Tibial nerve (tissue), 4 donors: Measurements from ENCODE around the gene BCCIP. TPM values are rescaled to one million over a fixed set of nuclear protein-coding genes. Genes with fewer than 3 reads are reported as not detected.

Source experiments
- DNase-seq, 2 donors: peaks; one replicate each; pipeline ENCODE4 v3.0.0-alpha.2; 2019; ENCODE audit warnings: low spot score in 2 of 2
- H3K27ac ChIP-seq, 4 donors: fragments of 200-600 bp; sonication (generic) in 3 of 4; one replicate each; pipeline ENCODE4 v1.5.1; 2017 to 2019; ENCODE audit warnings: mild to moderate bottlenecking in 1 of 4
- H3K27me3 ChIP-seq, 2 donors: fragments of 200-600 bp; sonication (generic) in 1 of 2; one replicate each; pipeline versions ENCODE4 v1.5.1 to v1.6.0; 2017 to 2019
- H3K36me3 ChIP-seq, 3 donors: fragments of 200-600 bp; sonication (generic); one replicate each; pipeline ENCODE4 v1.5.1; 2018 to 2019
- H3K4me1 ChIP-seq, 4 donors: fragments of 200-600 bp; sonication (generic) in 3 of 4; one replicate each; pipeline ENCODE4 v1.5.1; 2017 to 2019
- H3K4me3 ChIP-seq, 4 donors: fragments of 200-600 bp; sonication (generic) in 3 of 4; one replicate each; pipeline ENCODE4 v1.5.1; 2017 to 2019; ENCODE audit warnings: mild to moderate bottlenecking in 1 of 4, moderate library complexity in 1 of 4
- H3K9me3 ChIP-seq, 4 donors: fragments of 200-600 bp; sonication (generic) in 3 of 4; one replicate each; pipeline ENCODE4 v1.5.1; 2017 to 2019
- EP300 ChIP-seq, 2 donors: sonication (generic); formaldehyde crosslinking; IDR thresholded peaks; one replicate each; pipeline ENCODE4 v1.6.1; 2017; ENCODE audit warnings: antibody characterized with exemption in 2 of 2, mild to moderate bottlenecking in 1 of 2
- POLR2A ChIP-seq, 2 donors: fragments of 450-650 bp; IDR thresholded peaks; one replicate each; pipeline ENCODE4 v1.6.1; 2017; ENCODE audit warnings: antibody characterized with exemption in 2 of 2, mild to moderate bottlenecking in 2 of 2, moderate library complexity in 2 of 2
- WGBS, 2 donors: methylation state at CpG; one replicate each; pipeline ENCODE4 v1.1.5; 2018; 5-methylcytosine and 5-hydroxymethylcytosine counted together
- total RNA-seq, 4 donors: library from RNA; depleted of rRNA; stranded (reverse); fragments of >200 nt; gene quantifications; one replicate each; pipeline ENCODE4 v1.1.0, GENCODE V29; 2016
- TF ChIP-seq, protein P1 (sequence below), 5 experiments: fragments of 200-600 bp in 3 of 5; fragments of 450-650 bp in 2 of 5; sonication (generic) in 3 of 5; IDR thresholded peaks; one replicate each; pipeline ENCODE4 v1.5.1; 2016 to 2019; ENCODE audit warnings: antibody characterized with exemption in 5 of 5, mild to moderate bottlenecking in 3 of 5, moderate library complexity in 2 of 5

The BCCIP gene
- total RNA-seq, 4 donors from 2014 or later = 22.0 to 40.0 (median 33.6) TPM

DNA sequence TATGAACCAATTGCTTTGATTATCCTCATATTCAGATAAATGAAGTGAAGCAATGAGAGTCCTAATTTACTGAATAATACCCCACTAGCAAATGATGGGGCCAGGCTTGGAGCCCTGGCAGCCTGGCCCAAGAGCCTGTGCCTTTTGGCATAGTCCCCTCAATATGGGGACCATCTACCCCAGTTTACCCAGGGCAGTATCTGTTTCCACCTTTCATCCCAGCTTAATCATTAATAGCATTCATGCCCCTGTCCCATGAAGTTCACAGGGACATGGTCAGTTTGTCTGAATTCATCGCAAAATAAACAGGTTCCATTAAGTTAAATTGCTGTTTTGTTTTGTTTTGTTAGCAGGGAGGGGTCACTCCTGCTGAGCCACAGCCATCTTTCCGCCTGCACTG lies 25.5 kb downstream of the BCCIP start:
- no peaks in the 10 kb centered on the region for H3K9me3 ChIP-seq
- peaks cover 0 to 70% (median 0%) of the 10 kb centered on the region in 3 donors for H3K36me3 ChIP-seq
- H3K27me3 ChIP-seq = no peaks in the 10 kb centered on the region
- H3K4me3 ChIP-seq = no peak overlapping the region
- WGBS, 2 donors = 83 to 100% methylated on average over 2 of the region's 2 CpGs
- DNase-seq = no peak
- peaks cover 0 to 15% (median 0%) of the 10 kb centered on the region in 4 donors for H3K4me1 ChIP-seq
- TF ChIP-seq, protein P1, sequence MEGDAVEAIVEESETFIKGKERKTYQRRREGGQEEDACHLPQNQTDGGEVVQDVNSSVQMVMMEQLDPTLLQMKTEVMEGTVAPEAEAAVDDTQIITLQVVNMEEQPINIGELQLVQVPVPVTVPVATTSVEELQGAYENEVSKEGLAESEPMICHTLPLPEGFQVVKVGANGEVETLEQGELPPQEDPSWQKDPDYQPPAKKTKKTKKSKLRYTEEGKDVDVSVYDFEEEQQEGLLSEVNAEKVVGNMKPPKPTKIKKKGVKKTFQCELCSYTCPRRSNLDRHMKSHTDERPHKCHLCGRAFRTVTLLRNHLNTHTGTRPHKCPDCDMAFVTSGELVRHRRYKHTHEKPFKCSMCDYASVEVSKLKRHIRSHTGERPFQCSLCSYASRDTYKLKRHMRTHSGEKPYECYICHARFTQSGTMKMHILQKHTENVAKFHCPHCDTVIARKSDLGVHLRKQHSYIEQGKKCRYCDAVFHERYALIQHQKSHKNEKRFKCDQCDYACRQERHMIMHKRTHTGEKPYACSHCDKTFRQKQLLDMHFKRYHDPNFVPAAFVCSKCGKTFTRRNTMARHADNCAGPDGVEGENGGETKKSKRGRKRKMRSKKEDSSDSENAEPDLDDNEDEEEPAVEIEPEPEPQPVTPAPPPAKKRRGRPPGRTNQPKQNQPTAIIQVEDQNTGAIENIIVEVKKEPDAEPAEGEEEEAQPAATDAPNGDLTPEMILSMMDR (IDR thresholded peaks at IDR 0.05) = no peak
- TF ChIP-seq POLR2A (IDR thresholded peaks at IDR 0.05) = no peak
- TF ChIP-seq EP300 (IDR thresholded peaks at IDR 0.05) = no peak
- H3K27ac ChIP-seq = no peak overlapping the region

DNA sequence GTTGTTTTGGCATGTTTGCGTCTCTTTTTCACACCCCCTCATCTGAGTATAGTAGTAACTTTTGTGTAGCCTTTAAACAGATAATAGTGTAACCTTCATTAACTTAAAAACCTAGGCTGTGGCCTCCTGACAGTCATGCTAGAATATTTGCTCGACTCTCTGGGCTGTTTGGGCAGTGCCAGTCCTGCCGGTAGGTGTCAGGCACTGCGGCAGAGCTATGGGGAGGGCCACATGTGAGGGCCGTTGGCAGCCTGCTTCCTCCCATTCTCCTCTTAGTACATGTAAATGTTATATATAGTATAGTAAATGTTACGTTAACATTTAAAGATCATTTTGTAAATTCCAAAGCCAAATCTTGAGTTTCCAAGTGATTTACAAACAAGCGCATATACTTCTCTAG lies 26.1 kb downstream of the BCCIP start:
- Histone ChIP-seq H3K4me1 (peaks cover 0 to 9% (median 0%) of the 10 kb centered on the region in 4 donors), H3K9me3 (no peaks in the 10 kb centered on the region), H3K4me3 (no peak overlapping the region), H3K36me3 (peaks cover 0 to 71% (median 0%) of the 10 kb centered on the region in 3 donors), H3K27me3 (no peaks in the 10 kb centered on the region), H3K27ac (no peak overlapping the region)
- 82 to 84% methylated on average over 7 of the region's 7 CpGs for WGBS, 2 donors
- TF ChIP-seq, protein P1 (IDR thresholded peaks at IDR 0.05) = no peak
- TF ChIP-seq POLR2A (IDR thresholded peaks at IDR 0.05) (no peak), EP300 (IDR thresholded peaks at IDR 0.05) (no peak)
- no peak for DNase-seq

DNA sequence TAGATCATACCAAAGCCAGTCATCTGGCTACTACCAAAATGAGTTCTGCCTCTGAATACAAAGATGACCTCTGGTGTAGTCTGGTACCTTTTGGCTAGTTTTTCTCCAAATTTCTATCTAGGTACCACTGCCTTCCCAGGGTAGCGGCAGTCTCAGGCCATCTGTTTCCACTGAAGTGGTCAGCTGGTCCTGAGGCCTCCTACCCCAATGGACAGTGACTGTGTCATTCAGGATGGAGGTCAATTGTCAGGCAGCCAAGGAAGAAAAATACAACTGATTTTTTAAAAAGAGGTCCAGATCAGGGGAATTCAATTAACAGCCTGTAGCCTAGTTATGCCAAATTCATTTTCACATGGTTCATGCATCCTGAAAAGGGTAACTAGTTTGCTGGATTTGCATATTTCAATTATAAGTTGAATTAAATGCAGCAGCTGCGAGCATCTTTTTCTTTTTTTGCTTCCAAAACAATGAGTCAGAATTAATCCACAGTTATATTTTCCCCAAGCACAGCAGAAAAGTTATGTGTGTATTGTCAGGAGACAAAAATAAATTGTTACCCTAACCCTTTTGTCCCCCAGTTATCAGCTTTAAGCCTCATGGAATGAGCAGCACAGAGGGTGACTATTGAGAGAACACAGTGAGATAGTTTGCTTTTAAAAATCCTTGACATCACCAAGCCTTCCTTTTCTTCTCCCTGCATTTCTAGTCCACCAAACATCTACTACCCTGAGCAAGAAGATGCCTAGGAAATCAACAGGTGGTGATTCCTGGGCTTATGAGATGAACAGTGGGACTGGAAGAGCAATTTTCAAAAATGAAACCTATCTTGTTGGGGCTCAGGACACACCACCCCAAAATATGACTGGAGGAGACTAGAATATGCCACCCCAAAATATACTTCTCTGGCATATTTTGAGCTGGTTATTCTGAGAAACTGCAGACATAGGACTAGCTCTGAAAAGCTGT lies 27.7 kb downstream of the BCCIP start:
- no peak for DNase-seq
- no peak overlapping the region for H3K4me3 ChIP-seq
- no peak overlapping the region for H3K27ac ChIP-seq
- H3K9me3 ChIP-seq = no peaks in the 10 kb centered on the region
- H3K27me3 ChIP-seq = no peaks in the 10 kb centered on the region
- TF ChIP-seq EP300 (IDR thresholded peaks at IDR 0.05) (no peak), POLR2A (IDR thresholded peaks at IDR 0.05) (no peak)
- TF ChIP-seq, protein P1 (IDR thresholded peaks at IDR 0.05) = no peak
- H3K4me1 ChIP-seq = no peaks in the 10 kb centered on the region
- WGBS, 2 donors = 82 to 87% methylated on average over 2 of the region's 2 CpGs
- H3K36me3 ChIP-seq = peaks cover 0 to 73% (median 0%) of the 10 kb centered on the region in 3 donors

DNA sequence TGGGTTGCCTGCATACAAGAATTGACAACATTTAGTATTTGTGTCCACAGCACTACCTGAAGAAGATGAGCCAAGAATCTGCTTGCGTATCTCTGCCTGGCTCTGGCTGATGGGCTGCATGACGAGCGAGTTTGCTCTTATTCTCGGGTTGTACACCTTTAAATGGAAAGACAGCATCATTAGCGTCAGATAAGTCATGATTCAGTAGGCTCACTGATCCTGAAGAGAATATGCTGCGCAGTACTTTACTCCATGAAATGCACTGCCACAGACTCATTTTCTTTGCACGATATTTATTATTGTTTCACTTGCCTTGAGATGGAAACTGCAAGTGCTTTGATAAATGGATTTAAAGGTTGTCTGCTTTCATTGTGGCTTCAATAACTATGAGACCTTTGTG lies 29.1 kb downstream of the BCCIP start:
- Histone ChIP-seq H3K4me3 (no peak overlapping the region), H3K9me3 (no peaks in the 10 kb centered on the region), H3K36me3 (peaks cover 0 to 80% (median 0%) of the 10 kb centered on the region in 3 donors), H3K27ac (no peak overlapping the region), H3K27me3 (no peaks in the 10 kb centered on the region), H3K4me1 (no peaks in the 10 kb centered on the region)
- TF ChIP-seq POLR2A (IDR thresholded peaks at IDR 0.05) (no peak), EP300 (IDR thresholded peaks at IDR 0.05) (no peak)
- TF ChIP-seq, protein P1 (IDR thresholded peaks at IDR 0.05) = no peak
- 88 to 94% methylated on average over 7 of the region's 7 CpGs for WGBS, 2 donors
- no peak for DNase-seq

DNA sequence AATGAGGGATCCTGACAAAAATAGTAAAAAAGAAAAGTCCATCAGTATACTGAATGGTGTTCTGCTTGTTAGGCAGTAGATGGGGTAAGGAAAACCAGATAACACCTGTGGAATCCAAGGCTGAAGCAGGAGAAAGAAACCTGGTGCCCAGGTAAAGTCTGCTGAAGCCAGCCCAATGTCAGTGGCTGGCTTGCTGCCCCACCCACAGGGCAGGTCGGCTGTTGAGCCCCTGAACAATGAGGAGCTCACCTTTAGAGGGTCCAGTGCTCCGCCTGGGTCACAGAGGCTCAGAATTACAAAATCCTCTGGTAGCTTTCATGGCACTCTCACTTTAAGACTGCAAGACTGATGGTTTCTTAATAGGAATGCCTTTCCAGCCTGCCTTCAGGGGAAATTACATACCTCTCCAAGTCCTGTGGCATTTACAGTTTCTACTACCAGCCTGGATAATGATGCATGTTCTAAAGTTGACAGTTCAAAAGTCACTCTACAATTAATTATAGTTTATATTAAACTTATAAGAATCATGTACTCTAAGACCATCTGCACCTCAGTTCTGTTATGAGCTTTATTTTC lies 33.9 kb downstream of the BCCIP start:
- 68 to 79% methylated on average over 2 of the region's 2 CpGs for WGBS, 2 donors
- TF ChIP-seq, protein P1 (IDR thresholded peaks at IDR 0.05) = no peak
- TF ChIP-seq EP300 (IDR thresholded peaks at IDR 0.05) = no peak
- no peak for TF ChIP-seq POLR2A (IDR thresholded peaks at IDR 0.05)
- DNase-seq = no peak
- H3K27me3 ChIP-seq = no peaks in the 10 kb centered on the region
- peaks cover 0 to 61% (median 0%) of the 10 kb centered on the region in 3 donors for H3K36me3 ChIP-seq
- no peaks in the 10 kb centered on the region for H3K4me1 ChIP-seq
- H3K9me3 ChIP-seq = no peaks in the 10 kb centered on the region
- H3K27ac ChIP-seq = no peak overlapping the region
- H3K4me3 ChIP-seq = no peak overlapping the region
